GM23338 (cell line): ENCODE measurements around the gene CHRNB2.

Experiments
- EZH2 ChIP-seq: fragments of 200-600 bp; sonication (generic); IDR thresholded peaks from one replicate; pipeline ENCODE4 v1.8.0; 2017; ENCODE audit warnings: antibody characterized with exemption, mild to moderate bottlenecking, low read depth; ENCODE audit not compliant: unreplicated experiment
- EZH2phosphoT487 ChIP-seq: fragments of 200-600 bp; sonication (generic); IDR thresholded peaks from one replicate; pipeline ENCODE4 v1.8.1; 2018; ENCODE audit warnings: antibody characterized with exemption; ENCODE audit not compliant: unreplicated experiment
- POLR2AphosphoS5 ChIP-seq: IDR thresholded peaks from 2 replicates; pipeline ENCODE4 v1.6.1; 2016; ENCODE audit warnings: antibody characterized with exemption, low read depth
- TF ChIP-seq, protein P1 (sequence below): IDR thresholded peaks from one replicate; pipeline ENCODE4 v1.6.1; 2018; ENCODE audit warnings: antibody characterized with exemption; ENCODE audit not compliant: unreplicated experiment
- TF ChIP-seq, protein P2 (sequence below), 2 experiments: fragments of 200-600 bp in 1 of 2; sonication (generic) in 1 of 2; conservative IDR thresholded peaks; 2 replicates each; pipeline versions ENCODE4 v1.5.1 to v1.6.1; 2016 to 2017; ENCODE audit warnings: antibody characterized with exemption in 2 of 2, low read depth in 2 of 2, mild to moderate bottlenecking in 2 of 2, moderate library complexity in 1 of 2

GRCh38 chr1:154552036-154552435, 15.5 kb upstream of the CHRNB2 start:
- TF ChIP-seq, protein P1, sequence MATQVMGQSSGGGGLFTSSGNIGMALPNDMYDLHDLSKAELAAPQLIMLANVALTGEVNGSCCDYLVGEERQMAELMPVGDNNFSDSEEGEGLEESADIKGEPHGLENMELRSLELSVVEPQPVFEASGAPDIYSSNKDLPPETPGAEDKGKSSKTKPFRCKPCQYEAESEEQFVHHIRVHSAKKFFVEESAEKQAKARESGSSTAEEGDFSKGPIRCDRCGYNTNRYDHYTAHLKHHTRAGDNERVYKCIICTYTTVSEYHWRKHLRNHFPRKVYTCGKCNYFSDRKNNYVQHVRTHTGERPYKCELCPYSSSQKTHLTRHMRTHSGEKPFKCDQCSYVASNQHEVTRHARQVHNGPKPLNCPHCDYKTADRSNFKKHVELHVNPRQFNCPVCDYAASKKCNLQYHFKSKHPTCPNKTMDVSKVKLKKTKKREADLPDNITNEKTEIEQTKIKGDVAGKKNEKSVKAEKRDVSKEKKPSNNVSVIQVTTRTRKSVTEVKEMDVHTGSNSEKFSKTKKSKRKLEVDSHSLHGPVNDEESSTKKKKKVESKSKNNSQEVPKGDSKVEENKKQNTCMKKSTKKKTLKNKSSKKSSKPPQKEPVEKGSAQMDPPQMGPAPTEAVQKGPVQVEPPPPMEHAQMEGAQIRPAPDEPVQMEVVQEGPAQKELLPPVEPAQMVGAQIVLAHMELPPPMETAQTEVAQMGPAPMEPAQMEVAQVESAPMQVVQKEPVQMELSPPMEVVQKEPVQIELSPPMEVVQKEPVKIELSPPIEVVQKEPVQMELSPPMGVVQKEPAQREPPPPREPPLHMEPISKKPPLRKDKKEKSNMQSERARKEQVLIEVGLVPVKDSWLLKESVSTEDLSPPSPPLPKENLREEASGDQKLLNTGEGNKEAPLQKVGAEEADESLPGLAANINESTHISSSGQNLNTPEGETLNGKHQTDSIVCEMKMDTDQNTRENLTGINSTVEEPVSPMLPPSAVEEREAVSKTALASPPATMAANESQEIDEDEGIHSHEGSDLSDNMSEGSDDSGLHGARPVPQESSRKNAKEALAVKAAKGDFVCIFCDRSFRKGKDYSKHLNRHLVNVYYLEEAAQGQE: no peak
- TF ChIP-seq POLR2AphosphoS5 (no peak), EZH2phosphoT487 (no peak), EZH2 (no peak)
- TF ChIP-seq, protein P2, sequence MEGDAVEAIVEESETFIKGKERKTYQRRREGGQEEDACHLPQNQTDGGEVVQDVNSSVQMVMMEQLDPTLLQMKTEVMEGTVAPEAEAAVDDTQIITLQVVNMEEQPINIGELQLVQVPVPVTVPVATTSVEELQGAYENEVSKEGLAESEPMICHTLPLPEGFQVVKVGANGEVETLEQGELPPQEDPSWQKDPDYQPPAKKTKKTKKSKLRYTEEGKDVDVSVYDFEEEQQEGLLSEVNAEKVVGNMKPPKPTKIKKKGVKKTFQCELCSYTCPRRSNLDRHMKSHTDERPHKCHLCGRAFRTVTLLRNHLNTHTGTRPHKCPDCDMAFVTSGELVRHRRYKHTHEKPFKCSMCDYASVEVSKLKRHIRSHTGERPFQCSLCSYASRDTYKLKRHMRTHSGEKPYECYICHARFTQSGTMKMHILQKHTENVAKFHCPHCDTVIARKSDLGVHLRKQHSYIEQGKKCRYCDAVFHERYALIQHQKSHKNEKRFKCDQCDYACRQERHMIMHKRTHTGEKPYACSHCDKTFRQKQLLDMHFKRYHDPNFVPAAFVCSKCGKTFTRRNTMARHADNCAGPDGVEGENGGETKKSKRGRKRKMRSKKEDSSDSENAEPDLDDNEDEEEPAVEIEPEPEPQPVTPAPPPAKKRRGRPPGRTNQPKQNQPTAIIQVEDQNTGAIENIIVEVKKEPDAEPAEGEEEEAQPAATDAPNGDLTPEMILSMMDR (conservative IDR thresholded peaks at IDR 0.05; ENCODE audit: low read depth in 2 of 2): no peak
